SK-N-SH (cell line): ENCODE results near the gene ZEB2. TPM values are rescaled to one million over a fixed set of nuclear protein-coding genes. Genes with fewer than 3 reads are reported as not detected.

Source experiments
- CTCF ChIA-PET: fragments of 300-600, 350-600 bp; formaldehyde crosslinking; extraction: SDS; loops from one replicate; lab custom pipeline; 2021; lab: Yijun Ruan, JAX
- POLR2A ChIA-PET: fragments of 350-600 bp; sonication (Branson Sonifier 250); formaldehyde crosslinking; extraction: SDS; loops from one replicate; lab custom pipeline; 2020; ENCODE audit warnings: antibody characterized with exemption, inconsistent platforms; lab: Yijun Ruan, JAX
- DNase-seq: peaks from one replicate; pipeline ENCODE4 v3.0.0; 2012
- H2AFZ ChIP-seq: fragments of 200-600 bp; sonication (generic); 2 replicates; pipeline ENCODE4 v1.8.1; 2016; ENCODE audit warnings: antibody characterized with exemption, mild to moderate bottlenecking, low read depth
- H3F3A ChIP-seq: fragments of 200-600 bp; sonication (generic); replicated peaks from 2 replicates; pipeline ENCODE3; 2016; ENCODE audit warnings: antibody characterized with exemption, mild to moderate bottlenecking; ENCODE audit not compliant: insufficient read depth
- H3K27ac ChIP-seq, 2 experiments: fragments of 200-500 bp in 1 of 2; fragments of 200-600 bp in 1 of 2; sonication (Bioruptor generic) in 1 of 2; sonication (generic), shearing (Covaris generic) in 1 of 2; 2 replicates each; pipeline versions ENCODE4 v1.5.1 to v1.6.1; 2014 to 2016; ENCODE audit warnings: low read depth in 2 of 2, inconsistent platforms in 1 of 2, low read length in 1 of 2, mild to moderate bottlenecking in 1 of 2, mixed read lengths in 1 of 2
- H3K27me3 ChIP-seq: fragments of 200-600 bp; sonication (generic), shearing (Covaris generic); 2 replicates; pipeline ENCODE4 v1.6.1; 2016; ENCODE audit warnings: mixed run types; ENCODE audit not compliant: insufficient read depth
- H3K36me3 ChIP-seq, 2 experiments: fragments of 200-500 bp in 1 of 2; fragments of 200-600 bp in 1 of 2; sonication (Bioruptor generic) in 1 of 2; sonication (generic) in 1 of 2; replicated peaks in 1 of 2; 2 replicates each; pipeline versions ENCODE3 to v1.5.1; 2014 to 2016; ENCODE audit warnings: low read length in 1 of 2, mild to moderate bottlenecking in 1 of 2; ENCODE audit not compliant: insufficient read depth in 2 of 2, control insufficient read depth in 1 of 2
- H3K4me1 ChIP-seq, 2 experiments: fragments of 200-500 bp in 1 of 2; fragments of 200-600 bp in 1 of 2; sonication (Bioruptor generic) in 1 of 2; sonication (generic), shearing (Covaris generic) in 1 of 2; 2 replicates each; pipeline versions ENCODE4 v1.5.1 to v1.6.1; 2014 to 2016; ENCODE audit warnings: low read depth in 1 of 2, low read length in 1 of 2, mixed run types in 1 of 2; ENCODE audit not compliant: insufficient read depth in 2 of 2, control insufficient read depth in 1 of 2
- H3K4me2 ChIP-seq: fragments of 200-600 bp; sonication (generic), shearing (Covaris generic); 2 replicates; pipeline ENCODE4 v1.6.1; 2017; ENCODE audit warnings: mixed run types
- H3K4me3 ChIP-seq, 2 experiments: fragments of 200-500 bp in 1 of 2; fragments of 200-600 bp in 1 of 2; sonication (Bioruptor generic) in 1 of 2; sonication (generic), shearing (Covaris generic) in 1 of 2; 2 replicates each; pipeline versions ENCODE4 v1.5.1 to v1.8.1; 2014 to 2016; ENCODE audit warnings: low read depth in 2 of 2, inconsistent platforms in 1 of 2, low read length in 1 of 2, mild to moderate bottlenecking in 1 of 2, mixed read lengths in 1 of 2, moderate library complexity in 1 of 2
- H3K79me2 ChIP-seq: fragments of 200-600 bp; sonication (generic); 2 replicates; pipeline ENCODE4 v1.8.1; 2017; ENCODE audit warnings: mild to moderate bottlenecking; ENCODE audit not compliant: insufficient read depth
- H3K9ac ChIP-seq: fragments of 200-600 bp; sonication (generic); 2 replicates; pipeline ENCODE4 v1.6.1; 2017; ENCODE audit warnings: mixed run types
- H3K9me2 ChIP-seq: fragments of 200-600 bp; sonication (generic); 2 replicates; pipeline ENCODE4 v1.6.1; 2017; ENCODE audit warnings: mixed run types
- H3K9me3 ChIP-seq: fragments of 200-600 bp; sonication (generic); 2 replicates; pipeline ENCODE4 v1.6.1; 2017; ENCODE audit warnings: mixed run types, mild to moderate bottlenecking, moderate library complexity
- H4K20me1 ChIP-seq: fragments of 200-600 bp; sonication (generic); 2 replicates; pipeline ENCODE4 v1.6.1; 2017; ENCODE audit warnings: mild to moderate bottlenecking, mixed run types; ENCODE audit not compliant: insufficient read depth
- ELF1 ChIP-seq: IDR thresholded peaks from 2 replicates; pipeline ENCODE4 v1.4.0; 2012
- EZH2phosphoT487 ChIP-seq: fragments of 200-600 bp; sonication (generic); IDR thresholded peaks from 2 replicates; pipeline ENCODE4 v1.6.1; 2017; ENCODE audit warnings: low read depth, mixed run types, mild to moderate bottlenecking, antibody characterized with exemption, moderate library complexity, borderline replicate concordance
- FOXJ3 ChIP-seq: sonication (generic); formaldehyde crosslinking; IDR thresholded peaks from 2 replicates; pipeline ENCODE4 v1.5.1; 2020; ENCODE audit warnings: mild to moderate bottlenecking, missing genetic modification reagents
- GABPA ChIP-seq: IDR thresholded peaks from 2 replicates; pipeline ENCODE4 v1.4.0; 2012; ENCODE audit warnings: low read depth, mild to moderate bottlenecking
- NFIC ChIP-seq: IDR thresholded peaks from 2 replicates; pipeline ENCODE4 v1.4.0; 2012; ENCODE audit warnings: borderline replicate concordance
- PBX3 ChIP-seq: IDR thresholded peaks from 2 replicates; pipeline ENCODE4; 2012
- POLR2AphosphoS5 ChIP-seq: IDR thresholded peaks from 2 replicates; pipeline ENCODE4 v1.6.1; 2012; ENCODE audit warnings: low read depth, low read length
- RAD21 ChIP-seq: IDR thresholded peaks from 2 replicates; pipeline ENCODE4 v1.6.1; 2012; ENCODE audit warnings: mild to moderate bottlenecking, low read length
- REST ChIP-seq: IDR thresholded peaks from 2 replicates; pipeline ENCODE4 v1.6.1; 2012; ENCODE audit warnings: mild to moderate bottlenecking, low read depth, low read length, moderate library complexity
- RXRA ChIP-seq: IDR thresholded peaks from 2 replicates; pipeline ENCODE4 v1.4.0; 2012; ENCODE audit warnings: low read depth, mild to moderate bottlenecking, borderline replicate concordance
- SIN3A ChIP-seq: IDR thresholded peaks from 2 replicates; pipeline ENCODE4 v1.6.1; 2012; ENCODE audit warnings: low read depth, mild to moderate bottlenecking, low read length, moderate library complexity, borderline replicate concordance
- SMC3 ChIP-seq: IDR thresholded peaks from 2 replicates; pipeline ENCODE4 v1.6.1; 2012; ENCODE audit warnings: low read depth, low read length, improper control_type of control experiment
- TAF1 ChIP-seq: IDR thresholded peaks from 2 replicates; pipeline ENCODE4 v1.6.1; 2012; ENCODE audit warnings: low read depth, mild to moderate bottlenecking, low read length, moderate library complexity, borderline replicate concordance
- TEAD4 ChIP-seq: IDR thresholded peaks from 2 replicates; pipeline ENCODE4 v1.4.0; 2012; ENCODE audit warnings: mild to moderate bottlenecking, borderline replicate concordance; ENCODE audit not compliant: insufficient read depth
- USF2 ChIP-seq: fragments of 150-350 bp; IDR thresholded peaks from 2 replicates; pipeline ENCODE4 v1.6.1; 2017; ENCODE audit warnings: antibody characterized with exemption, low read length, low read depth, borderline replicate concordance
- WGBS: methylation state at CpG from one replicate; pipeline ENCODE4 v1.1.6; 2017; ENCODE audit warnings: low lambda C conversion rate; 5-methylcytosine and 5-hydroxymethylcytosine counted together
- polyA plus RNA-seq, 3 experiments: library from polyadenylated mRNA; depleted of rRNA; stranded (reverse); fragments of >200 nt; gene quantifications; 2 replicates each; pipeline ENCODE4 v1.2.3, GENCODE V29; 2012

Gene ZEB2
- polyA plus RNA-seq, 1 of the 3 experiments (the other 2 are of a cell fraction): 16.3 TPM

GRCh38 chr2:144445196-144445595 is 74.7 kb downstream of the ZEB2 start:
- Histone ChIP-seq H3K79me2 (peaks cover 69% of the 10 kb centered on the region), H3K4me1 (peaks cover 11 to 26% of the 10 kb centered on the region in 2 experiments; a peak in 3 of 4 replicates), H3K27ac (no peak overlapping the region), H3K9ac (no peak overlapping the region), H2AFZ (no peak overlapping the region), H3K36me3 (peaks cover 5 to 26% of the 10 kb centered on the region in 2 experiments), H3K9me2 (no peaks in the 10 kb centered on the region), H4K20me1 (peaks cover 20% of the 10 kb centered on the region), H3K27me3 (no peaks in the 10 kb centered on the region), H3K9me3 (no peaks in the 10 kb centered on the region), H3F3A (peaks cover 4% of the 10 kb centered on the region), H3K4me2 (no peak overlapping the region), H3K4me3 (no peak overlapping the region)
- ChIA-PET CTCF (interaction anchor here (1.5 to 4.0 kb wide), 2 partner anchors 10 to 65 kb away, joined by 3 to 12 read pairs; no protein-coding TSS in a partner anchor), POLR2A (no interaction called here)
- DNase-seq: no peak
- WGBS: 88% methylated on average over 1 of the region's 1 CpG
- TF ChIP-seq RXRA (no peak), SMC3 (no peak), FOXJ3 (CRISPR knock-in tag) (no peak), TAF1 (no peak), TEAD4 (no peak), GABPA (no peak), POLR2AphosphoS5 (no peak), NFIC (no peak), SIN3A (no peak), RAD21 (no peak), EZH2phosphoT487 (no peak), USF2 (no peak), PBX3 (no peak), REST (no peak), ELF1 (no peak)
